ENCODE data around the gene STUM.
A peak's percentile ranks its signal among the peaks of the same experiment; 100 is the strongest.

The STUM gene

DNA sequence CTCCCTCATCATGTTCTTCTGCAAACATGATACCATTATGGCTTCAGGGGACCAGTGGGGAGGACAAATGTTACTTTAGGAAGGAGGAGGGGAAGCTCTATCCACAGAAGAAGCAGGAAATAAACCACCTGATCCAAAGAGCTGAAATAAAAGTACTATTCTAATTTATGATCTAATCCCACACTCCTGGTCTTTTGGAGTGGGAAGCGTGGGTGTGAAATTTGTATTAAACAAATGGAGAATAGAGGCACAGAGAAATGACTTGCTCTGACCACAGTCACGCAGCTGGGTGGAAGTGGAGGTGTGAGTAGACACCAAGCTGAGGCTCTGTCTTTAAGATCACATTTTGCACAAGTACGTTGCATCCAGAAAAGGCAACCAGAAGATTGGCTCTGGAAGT lies 14.5 kb upstream of the STUM start:
- no peak for DNase-seq

DNA sequence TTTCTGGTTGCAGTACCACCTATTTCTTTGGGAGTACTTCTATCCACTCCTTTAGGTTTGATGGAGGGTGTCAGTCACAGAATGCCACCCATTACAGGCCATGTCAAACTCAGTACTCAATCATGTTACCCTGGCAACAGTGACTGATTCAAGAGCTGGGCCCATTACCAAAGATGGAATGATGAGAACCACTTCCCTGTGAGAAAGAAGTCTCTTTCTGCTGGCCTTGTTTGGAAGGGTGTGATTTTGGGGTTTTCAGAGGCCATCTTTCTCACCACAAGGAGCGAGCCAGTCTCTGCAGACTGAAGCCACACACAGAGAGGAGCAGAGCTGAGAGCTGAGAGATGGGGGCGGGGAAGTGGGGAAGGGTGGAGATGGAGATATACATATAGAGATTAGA lies 13.9 kb upstream of the STUM start:
- DNase-seq: no peak

DNA sequence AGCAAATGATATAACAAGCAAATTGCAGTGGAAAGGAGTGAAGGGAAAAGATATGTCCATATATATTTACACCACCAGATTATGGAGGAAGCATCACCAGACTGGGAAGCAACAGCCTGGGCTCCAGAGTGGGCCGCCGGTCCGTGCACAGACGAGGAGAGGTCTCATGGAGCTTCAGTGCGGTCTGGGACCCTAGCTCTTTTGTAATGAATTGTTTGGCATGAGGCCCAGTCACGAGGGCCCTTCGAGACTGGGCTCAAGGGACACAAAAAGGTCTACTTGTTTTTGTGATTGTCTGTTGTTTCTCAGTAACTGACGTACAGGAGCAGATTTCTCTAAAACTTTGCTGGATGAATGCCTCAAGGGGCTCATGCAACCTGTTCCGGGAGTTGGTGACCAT lies 12.9 kb upstream of the STUM start:
- DNase-seq: peak; percentile 85

DNA sequence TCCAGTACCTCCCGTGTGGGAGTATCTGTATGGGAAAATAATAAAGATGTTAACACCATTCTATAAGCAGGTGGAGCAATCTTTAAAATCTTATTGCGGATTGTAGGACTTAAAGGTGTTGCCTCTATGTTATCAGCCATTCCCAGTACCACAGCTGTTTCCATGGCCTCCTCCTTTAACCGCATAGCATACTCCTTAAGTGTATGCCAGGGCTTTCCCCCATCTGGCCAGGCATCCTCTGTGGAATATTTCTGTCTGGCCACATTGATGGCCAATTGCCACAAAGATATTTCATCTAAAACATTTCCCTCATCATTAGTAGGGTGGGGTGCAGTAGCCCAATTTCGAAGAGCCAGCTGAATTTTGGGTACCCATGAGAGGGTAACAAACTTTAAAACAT lies 7.3 kb upstream of the STUM start:
- no peak for DNase-seq

DNA sequence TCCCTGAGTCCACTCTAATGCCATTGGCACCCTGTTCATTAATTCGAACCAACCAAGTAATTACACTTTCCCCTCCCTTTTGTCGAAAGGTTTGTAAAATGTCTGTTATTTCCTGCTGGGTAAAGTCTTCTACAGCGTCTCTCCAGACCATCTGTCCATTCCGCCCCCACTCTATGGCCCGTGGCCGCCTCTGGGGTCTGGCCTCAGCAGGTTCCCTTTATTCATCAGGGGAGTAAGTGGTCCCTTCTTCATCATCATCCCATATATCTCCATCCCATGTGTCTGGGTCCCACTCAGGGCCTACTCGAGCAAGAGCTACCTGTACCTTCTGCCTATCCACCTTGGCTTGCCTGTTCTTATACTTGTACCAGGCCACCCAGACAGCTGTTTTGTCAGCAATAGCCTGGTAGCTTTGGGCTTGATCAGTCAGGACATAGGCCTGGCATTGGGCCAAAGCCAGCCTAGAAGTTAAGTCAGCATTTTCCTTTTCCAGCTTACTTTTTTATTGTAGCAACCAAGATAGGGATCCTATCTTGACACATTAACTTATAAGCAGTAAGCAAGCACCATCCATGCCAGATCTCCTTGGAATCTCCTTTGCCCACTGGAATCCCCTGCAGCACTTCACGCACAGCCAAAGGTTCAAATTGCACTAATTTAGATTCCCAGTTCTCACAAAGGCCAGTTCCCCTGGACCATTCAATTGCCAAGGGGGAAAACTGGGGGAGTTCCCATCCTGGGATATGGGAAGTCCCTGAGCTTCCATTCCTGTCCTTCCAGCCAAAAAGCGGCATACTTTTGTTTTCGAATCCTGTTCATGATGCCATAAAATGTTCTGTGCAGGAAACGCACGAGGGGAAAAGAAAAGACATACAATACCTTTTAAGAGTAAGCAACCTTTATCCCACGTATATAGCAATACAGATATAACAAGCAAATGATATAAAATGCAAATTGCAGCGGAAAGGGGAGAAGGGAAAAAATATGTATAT lies 6.6 kb upstream of the STUM start:
- DNase-seq: peak; percentile 80

DNA sequence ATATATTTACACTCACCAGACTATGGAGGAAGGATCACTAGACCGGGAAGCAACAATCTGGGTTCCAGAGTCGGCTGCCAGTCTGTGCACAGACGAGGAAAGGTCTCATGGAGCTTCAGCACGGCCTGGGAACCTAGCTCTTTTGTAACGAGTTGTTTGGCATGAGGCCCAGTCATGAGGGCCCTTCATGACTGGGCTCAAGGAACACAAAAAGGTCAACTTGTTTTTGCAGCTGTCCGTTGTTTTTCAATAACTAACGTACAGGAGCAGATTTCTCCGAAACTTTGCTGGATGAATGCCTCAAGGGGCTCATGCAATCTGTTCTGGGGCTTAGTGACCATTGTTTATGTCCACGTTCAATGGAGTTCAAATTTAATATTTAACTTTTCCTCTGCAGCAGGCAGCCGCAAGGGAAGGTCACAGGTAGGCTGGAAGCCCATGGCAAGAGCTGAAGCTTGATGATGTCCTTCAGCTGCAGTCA lies 5.9 kb upstream of the STUM start:
- DNase-seq: peak; percentile 94

DNA sequence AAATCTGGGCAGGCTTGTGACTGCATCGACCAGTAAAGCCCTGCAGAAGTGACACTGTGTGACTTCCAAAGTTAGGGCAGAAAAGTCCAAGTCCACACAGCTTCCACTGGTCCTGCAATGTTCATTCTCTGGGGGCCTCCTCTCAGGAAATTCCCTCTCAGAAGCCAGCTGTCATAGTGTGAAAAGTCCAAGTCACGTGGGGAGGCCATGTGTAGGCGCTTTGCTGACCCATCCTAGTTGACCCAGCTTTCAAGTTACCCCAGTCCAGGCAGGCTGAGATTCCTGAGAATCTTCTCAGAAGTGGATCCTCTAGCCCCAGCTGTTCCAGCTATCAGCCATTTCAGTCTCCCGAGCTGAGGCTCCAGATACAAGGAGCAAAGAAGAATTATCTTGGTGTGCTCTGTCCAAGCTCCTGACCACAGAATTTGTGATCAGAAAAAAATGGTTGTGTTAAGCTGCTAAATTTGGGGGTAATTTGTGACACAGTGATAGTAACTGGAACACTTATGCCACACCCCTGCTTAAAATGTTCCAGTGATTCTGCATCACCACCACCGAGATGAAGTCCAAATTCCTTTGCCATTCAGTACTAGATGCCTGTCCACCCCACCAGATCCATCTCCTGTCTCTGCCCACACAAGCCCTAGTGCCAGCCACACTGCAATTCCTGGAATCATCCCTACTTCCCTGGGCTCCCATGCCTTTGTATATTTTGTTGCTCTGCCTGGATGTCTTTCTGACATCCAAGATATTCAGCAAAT lies 2.5 kb upstream of the STUM start:
- DNase-seq: no peak

DNA sequence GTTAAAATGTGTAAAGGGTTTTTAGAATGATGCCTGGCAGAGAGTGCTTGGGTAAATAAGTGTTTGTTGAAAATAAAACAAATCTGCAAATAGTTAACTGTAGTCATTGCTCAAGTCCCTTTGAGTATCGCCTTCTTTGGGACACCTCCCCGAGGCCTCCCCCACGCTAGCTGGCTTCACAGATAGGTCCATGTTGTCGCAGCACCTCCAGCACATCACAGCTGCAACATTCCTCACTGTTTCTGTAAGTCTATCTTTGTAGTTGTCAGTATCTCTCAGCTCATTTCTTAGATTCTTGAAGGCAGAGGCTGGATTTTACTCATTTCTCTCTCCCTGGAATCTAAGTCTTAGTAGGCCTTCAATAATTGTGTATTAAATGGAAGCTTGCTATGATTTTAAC lies 1.6 kb upstream of the STUM start:
- DNase-seq: no peak

DNA sequence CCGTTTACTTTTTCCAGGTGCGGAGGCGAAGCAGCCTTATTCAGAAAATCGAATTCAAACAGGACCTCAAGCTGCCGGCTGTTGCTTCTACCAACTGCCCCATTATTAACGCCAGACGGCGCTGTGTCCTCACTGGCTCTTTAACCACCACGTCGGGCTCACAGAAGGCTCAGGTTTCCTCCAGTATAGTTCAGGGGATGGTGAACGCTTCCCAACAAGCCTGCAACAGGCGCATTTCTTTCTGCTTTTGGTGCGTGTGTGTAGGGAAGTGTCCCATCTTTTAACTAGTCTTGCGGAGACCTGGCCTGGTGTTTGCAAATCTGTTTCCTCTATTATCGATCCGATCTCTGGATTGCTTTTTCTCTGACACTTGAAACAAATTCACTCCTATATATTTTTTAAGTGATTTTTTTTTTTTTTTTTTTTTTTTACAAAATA lies 791 bp upstream of the STUM start:
- DNase-seq: peak; percentile 99

DNA sequence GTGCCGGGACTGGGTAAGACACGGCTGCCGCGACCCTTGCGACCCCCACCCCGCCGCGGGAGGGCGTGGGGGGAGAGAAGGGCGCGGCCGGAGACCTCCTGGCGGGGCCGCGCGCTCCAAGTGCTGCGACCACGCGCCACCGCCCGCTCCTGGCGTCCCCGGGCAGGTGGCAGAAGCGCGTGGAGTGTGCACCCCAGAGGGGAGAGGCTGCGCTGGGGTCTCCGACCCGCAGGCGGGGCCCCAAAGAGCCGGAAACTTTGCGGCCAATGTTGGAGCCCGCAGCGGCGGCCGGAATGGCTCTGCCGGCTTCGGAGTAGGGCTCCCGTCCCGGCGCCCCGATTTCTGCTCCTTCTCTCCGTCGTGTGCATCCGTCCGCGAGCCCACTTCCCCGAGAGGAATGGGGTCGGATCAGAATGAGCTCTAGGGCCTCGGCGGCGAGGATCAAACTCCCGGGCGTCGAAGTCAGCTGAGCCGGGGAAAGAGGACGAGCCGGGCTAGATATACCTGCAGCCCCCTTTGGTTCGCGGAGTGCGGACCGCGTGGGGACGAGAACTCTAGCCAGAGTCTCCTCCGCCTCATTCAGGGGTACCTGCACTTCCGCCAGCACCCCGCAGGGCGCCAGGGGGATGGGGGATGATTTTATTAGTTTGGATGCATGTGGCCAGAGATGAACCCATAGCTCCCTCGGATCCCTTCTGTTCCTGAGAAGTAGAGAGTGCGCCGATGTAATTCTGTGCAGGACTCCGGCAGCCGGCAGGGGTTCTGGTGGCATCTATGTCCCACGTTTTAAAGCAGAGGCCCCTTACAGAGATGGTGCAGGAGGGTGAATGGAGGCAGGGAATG lies 751 bp downstream of the STUM start:
- no peak for DNase-seq

DNA sequence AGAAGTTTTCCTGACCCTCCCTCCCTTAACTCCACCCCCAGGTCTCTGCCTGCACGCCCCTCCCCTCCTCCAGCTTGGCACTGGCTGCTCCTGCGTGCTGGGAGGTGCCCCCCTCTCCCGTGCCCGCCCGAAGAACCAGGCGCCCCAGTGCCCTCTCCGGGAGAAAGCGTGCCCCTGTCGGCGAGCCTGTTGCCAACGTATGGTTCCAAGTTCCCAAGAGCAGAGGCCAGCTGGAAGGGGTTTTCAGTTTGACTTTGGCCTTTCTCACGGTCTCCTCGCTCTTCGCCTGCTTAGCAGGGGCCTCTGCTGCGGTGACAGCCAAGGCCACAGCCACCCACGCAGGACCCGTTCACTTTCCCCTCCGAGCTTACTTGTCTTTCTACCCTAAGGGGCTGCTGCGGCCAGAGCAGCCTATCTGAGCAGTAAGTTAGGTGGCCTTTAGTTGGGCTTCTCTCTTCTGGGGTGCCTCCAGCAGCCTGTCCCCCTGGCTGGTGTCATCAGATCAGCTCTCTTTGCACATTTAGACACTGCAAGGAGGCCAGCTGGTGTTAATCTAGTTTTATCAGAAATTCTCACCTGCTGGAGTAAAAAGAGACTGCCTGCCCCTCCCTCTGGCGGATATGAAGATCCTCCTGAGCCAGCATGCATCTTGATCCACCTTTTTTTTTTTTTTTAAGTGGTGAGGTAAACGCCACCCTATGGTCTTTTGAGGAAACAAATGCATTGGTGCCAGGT lies 1.5 kb downstream of the STUM start:
- peak; percentile 81 for DNase-seq

DNA sequence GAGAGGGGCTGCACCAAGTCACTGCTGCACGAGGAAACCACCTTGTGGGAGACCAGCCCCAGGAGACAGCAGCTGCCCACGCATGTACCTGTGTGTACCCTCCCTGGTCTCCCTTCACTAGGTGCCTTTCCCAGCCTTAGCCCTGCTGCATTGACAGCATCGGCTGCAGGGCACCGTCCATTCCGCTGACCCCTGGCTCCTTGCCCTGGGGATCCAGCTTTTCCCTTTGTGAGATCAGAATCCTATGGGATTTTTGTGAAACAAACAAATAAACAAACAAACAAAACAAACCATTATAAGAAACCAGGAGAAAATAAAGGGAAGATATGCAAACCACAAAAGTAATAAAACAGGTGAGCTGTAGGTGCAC lies 2.1 kb downstream of the STUM start:
- no peak for DNase-seq

DNA sequence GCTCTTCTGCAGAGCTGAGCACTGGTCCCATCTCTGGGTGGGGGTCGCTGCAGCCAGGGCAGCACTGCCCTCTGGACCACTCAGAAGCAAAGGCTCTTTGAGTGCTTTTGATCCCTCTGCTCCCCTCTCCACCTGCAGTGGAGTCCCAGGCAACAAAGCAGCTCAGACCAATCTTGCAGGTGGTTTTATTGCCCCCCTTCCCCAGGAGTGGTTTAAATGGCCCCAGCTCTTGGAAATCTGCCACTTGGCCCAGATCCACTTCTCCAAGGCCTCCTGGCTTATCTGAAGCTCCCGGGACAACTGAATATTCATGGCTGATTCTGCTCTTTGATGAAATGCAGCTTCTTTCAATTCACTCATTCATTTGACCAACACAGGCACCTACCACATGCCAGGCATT lies 2.7 kb downstream of the STUM start:
- peak; percentile 94 for DNase-seq

DNA sequence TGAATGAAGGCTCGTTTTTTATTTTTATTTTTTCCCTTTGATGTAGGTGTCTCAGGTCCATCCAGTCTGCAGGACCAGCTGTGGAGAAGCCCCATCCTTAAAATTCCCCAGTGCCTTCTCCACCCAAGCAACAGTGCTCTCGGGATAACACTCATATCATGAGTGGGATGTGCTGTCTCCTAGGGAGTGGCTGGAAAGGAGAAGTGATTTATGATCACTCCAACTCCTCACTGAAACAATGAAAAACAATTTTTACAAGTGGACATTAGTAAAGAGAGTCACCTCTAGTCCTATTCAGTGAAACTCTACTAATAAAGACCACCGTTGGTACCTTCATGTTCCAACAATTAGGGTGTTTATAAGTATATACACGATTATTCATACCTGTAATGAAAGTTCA lies 3.5 kb downstream of the STUM start:
- no peak for DNase-seq

DNA sequence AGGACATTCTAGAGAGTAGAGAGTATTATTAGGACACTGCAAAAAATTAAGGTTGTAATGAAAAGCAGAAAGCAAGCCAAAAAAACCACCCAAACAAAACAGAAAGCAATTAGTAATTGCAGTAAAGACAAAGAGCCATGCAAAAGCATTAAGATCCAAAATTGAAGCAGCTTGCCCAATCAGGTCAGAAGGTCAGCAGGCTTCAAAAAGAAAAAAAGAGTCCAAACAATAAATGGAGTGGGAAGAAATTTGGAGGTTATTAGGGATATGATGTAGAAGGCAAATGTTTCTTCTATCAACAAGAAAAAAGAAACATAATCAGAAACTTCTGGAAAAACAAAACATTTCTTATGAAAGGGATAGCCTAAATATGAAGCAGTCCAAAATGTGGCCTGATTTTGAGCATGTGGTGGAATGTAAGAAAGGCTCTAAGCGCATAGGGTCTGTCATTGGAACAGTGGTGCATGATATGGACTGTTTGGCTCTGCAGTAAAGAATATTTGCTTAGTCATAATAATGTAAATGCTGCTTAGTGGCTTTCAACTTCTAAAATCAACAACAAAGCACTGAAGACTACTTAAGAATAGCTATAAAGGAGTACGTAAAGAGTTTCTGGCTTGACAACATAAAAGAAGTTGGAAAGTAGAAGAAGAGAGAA lies 4.8 kb downstream of the STUM start:
- no peak for DNase-seq

DNA sequence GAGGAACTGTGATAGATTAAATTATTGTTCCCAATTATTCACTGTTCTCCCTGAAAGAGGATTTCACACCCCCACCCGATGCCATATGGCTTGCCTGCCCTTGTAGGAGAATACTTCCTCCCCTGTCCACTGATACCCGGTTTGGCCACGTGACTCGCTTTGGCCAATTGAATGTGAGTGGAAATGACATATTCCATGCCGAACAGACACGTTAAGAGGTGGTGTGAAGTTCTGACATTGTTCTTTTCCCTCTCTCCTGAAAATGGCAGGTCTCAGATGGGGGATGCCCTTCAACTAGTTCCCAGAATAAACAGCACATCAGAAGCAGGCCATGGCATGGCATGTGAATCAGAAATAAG lies 5.3 kb downstream of the STUM start:
- DNase-seq: no peak

DNA sequence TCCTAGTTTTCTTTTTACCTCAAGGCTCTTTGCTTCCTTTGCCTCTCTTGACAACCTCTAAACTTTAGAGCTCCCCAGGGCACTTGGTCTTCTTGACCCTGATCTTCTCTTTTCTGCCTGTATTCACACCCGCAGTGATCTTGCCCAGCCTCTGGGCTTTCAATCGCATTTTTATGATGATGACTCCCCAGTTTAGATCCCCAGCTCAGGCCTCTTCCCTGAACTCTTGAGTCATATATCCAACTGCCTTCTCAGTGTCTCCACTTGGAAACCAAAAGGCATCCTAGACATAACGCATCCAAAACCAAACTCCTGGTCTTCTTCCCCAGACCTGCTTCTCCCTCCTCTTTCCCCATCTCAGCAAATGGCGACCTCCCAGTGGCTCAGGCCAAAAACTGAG lies 6.5 kb downstream of the STUM start:
- DNase-seq: no peak

DNA sequence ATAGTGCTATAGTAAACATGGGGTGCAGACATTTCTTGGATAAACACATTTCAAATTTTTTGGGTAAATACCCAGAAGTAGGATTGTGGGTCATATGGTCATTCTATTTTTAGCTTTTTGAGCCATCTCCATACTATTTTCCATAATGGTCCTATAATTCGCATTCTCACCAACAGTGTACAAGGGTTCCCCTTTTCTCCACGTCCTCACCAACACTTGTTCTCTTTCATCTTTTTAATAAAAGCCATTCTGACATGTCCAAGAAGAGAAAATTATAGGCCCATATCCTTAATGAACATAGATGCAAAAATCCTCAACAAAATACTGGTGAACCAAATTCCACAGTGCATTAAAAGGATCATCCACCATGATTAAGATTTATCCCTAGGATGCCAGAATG lies 8.9 kb downstream of the STUM start:
- DNase-seq: no peak

DNA sequence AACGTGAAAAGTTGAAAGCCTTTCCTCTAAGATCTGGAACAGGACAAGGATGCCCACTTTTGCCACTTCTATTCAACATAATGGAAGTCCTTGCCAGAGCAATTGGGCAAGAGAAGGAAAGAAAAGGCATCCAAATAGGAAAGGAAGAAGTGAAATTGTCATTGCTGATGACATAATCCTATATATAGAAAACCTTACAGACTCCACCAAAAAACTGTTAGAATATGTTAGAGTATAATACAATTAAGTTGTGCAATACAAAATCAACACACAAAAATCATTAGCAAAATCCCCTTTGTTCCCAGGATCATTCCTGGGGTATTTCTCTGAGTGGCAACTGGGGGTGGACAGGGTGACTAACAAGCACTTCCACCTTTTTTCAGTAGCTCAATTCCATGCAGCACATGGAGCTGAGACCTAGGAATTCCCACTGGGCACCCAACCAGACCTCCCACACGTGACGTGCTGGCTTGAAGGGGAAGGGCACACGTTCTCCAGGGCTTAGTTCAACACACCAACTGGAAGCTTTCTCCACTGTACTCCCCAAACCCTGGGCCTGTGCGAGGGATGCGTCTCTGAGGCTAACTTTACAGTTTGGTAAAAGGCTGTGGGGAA lies 9.6 kb downstream of the STUM start:
- no peak for DNase-seq

DNA sequence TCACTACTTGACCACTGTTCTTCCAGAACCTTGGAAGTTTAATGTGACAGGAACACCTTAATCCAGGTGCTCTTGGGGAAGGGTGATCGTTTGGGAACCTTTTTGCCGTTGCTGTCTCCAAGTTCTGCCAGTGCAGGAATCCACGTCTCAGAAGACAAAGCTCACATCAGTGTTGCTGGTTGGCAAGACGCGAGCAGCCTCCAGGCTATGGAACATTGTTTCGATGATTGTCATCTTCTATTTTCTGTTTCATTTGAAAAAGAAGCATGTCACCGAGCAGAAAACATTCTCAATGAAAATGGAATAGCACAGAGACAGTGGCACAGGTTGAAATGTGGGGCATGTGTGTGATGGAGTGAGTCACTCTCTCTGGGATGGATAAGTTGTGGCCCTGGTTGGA lies 11.7 kb downstream of the STUM start:
- DNase-seq: no peak

DNA sequence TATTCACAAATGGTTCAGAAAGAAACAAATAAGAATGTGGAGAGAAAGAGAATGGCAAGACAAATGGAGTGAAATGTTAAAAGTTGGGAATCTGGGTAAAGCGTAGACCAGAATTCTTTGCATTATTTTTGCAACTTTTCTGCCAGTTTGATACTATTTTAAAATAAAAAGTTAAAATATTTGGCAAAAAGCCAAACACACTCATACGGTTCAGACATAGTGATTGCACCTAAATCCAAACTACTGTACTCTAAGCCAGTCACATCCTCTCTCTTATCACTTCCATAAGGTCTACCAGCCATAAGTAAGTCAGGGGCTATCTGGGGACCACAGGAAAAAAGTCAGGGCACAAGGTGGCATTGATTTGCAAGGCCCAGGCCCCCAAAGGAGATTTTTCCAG lies 14.4 kb downstream of the STUM start:
- DNase-seq: no peak
